Ascending aorta (tissue), 2 donors: ENCODE measurements around the gene C1QL3. TPM values are rescaled to one million over a fixed set of nuclear protein-coding genes. Genes with fewer than 3 reads are reported as not detected.

Experiments used
- DNase-seq, 2 donors: peaks; one replicate each; pipeline ENCODE4 v3.0.0-alpha.2; 2019; ENCODE audit warnings: low spot score in 2 of 2
- H3K27ac ChIP-seq, 2 donors: fragments of 200-600 bp; sonication (generic); one replicate each; pipeline ENCODE4 v1.5.1; 2016 to 2017; ENCODE audit warnings: mild to moderate bottlenecking in 1 of 2
- H3K27me3 ChIP-seq: fragments of 200-600 bp; sonication (generic); one replicate; pipeline ENCODE4 v1.5.1; 2017
- H3K36me3 ChIP-seq, 2 donors: fragments of 200-600 bp; sonication (generic); one replicate each; pipeline ENCODE4 v1.5.1; 2016
- H3K4me1 ChIP-seq, 2 donors: fragments of 200-600 bp; sonication (generic); one replicate each; pipeline ENCODE4 v1.5.1; 2016 to 2017; ENCODE audit warnings: mild to moderate bottlenecking in 1 of 2
- H3K4me3 ChIP-seq, 2 donors: fragments of 200-600 bp; sonication (generic); one replicate each; pipeline ENCODE4 v1.5.1; 2016 to 2017; ENCODE audit warnings: mild to moderate bottlenecking in 1 of 2
- H3K9me3 ChIP-seq, 2 donors: fragments of 200-600 bp; sonication (generic); one replicate each; pipeline ENCODE4 v1.5.1; 2016
- CTCF ChIP-seq, 3 experiments: fragments of 200-600 bp in 2 of 3; fragments of 450-650 bp in 1 of 3; sonication (generic) in 2 of 3; IDR thresholded peaks; one replicate each; pipeline ENCODE4 v1.5.1; 2016 to 2019; ENCODE audit warnings: antibody characterized with exemption in 3 of 3, mild to moderate bottlenecking in 1 of 3, moderate library complexity in 1 of 3
- intact Hi-C: fragments of 100-400 bp; cut with DNase I; formaldehyde crosslinking; loops from one replicate; pipeline ENCODE4 v1.15.1; 2023
- total RNA-seq: library from RNA; depleted of rRNA; stranded (reverse); fragments of >200 nt; gene quantifications from one replicate; pipeline ENCODE4 v1.1.0, GENCODE V29; 2016

C1QL3 gene
- total RNA-seq, 1 donor from 2014 or later, result not detected

GRCh38 chr10:16519250-16519907 lies 2.3 kb downstream of the C1QL3 start:
- no peaks in the 10 kb centered on the region for H3K9me3 ChIP-seq
- peak overlapping the region; percentile 59 to 65 for H3K4me3 ChIP-seq
- intact Hi-C loops, result no loop called here
- no peak overlapping the region for H3K27ac ChIP-seq
- no peaks in the 10 kb centered on the region for H3K36me3 ChIP-seq
- peaks cover 4% of the 10 kb centered on the region for H3K27me3 ChIP-seq
- no peak for DNase-seq
- no peak for TF ChIP-seq CTCF (IDR thresholded peaks at IDR 0.05)
- peaks cover 0 to 10% of the 10 kb centered on the region in 2 donors for H3K4me1 ChIP-seq

DNA sequence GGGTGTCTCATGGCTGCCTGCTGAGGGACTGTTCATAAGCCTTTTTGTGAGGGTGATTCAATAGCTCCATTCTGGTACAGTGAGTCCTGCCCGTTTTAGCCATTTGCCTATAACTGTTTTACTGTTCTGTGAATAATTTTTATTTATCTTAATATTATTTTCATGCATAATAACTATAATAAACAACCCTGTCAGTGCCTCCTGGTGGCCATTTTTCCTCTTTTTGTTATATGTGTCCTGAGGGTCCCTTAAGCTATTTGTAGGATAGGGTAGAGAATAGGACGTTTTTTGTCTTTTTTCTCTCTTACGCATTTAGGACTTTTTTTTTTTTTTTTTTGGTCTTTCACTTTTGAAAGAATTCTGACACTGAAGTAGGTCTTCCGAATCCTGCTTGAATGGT lies 2.9 kb downstream of the C1QL3 start:
- Histone ChIP-seq H3K4me1 (peaks cover 0 to 10% of the 10 kb centered on the region in 2 donors), H3K27me3 (peaks cover 4% of the 10 kb centered on the region), H3K27ac (no peak overlapping the region), H3K4me3 (no peak overlapping the region), H3K36me3 (no peaks in the 10 kb centered on the region), H3K9me3 (no peaks in the 10 kb centered on the region)
- no peak for TF ChIP-seq CTCF (IDR thresholded peaks at IDR 0.05)
- intact Hi-C loops, result no loop called here
- no peak for DNase-seq

DNA sequence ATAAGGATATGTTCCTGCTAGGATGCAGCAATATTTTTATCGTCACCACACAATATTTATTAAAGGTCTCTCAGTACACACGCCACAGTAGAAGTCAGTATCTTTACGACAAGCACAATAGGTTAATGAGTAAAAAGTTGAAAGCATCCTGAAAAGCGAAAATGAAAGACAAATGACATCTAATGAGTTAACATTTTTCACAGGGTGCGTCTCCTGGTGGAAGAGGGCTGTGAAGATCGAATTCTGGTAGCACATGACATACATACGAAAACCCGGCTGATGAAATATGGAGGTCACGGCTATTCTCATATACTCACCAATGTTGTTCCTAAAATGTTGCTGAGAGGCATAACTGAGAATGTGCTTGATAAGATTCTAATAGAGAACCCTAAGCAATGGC lies 10.8 kb downstream of the C1QL3 start:
- Histone ChIP-seq H3K9me3 (no peaks in the 10 kb centered on the region), H3K27ac (no peak overlapping the region), H3K4me1 (no peaks in the 10 kb centered on the region), H3K4me3 (no peak overlapping the region), H3K36me3 (peaks cover 0 to 4% of the 10 kb centered on the region in 2 donors), H3K27me3 (no peaks in the 10 kb centered on the region)
- no peak for DNase-seq
- TF ChIP-seq CTCF (IDR thresholded peaks at IDR 0.05), result no peak
- intact Hi-C loops, result no loop called here

DNA sequence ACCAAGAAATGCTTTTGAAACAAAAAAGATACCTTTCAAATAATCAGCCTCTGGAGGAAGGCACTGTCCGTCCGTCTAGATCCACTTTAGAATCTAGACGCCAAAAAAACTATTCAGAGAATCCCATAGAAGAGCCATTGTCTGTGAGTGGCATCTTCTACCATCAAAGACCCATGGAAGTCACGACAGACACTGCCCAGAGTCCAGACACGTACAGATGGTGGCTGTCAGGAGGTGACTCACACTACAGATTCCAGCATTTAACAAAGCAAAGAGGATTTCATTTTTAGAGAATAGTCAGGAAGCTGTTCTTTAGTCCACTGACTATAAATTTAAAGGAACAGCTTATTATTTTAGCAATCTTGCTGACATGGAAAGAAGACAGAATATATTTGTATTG lies 11.7 kb downstream of the C1QL3 start:
- H3K4me3 ChIP-seq, result no peak overlapping the region
- H3K27ac ChIP-seq, result no peak overlapping the region
- H3K9me3 ChIP-seq, result no peaks in the 10 kb centered on the region
- no peak for TF ChIP-seq CTCF (IDR thresholded peaks at IDR 0.05)
- no peaks in the 10 kb centered on the region for H3K4me1 ChIP-seq
- H3K36me3 ChIP-seq, result peaks cover 0 to 4% of the 10 kb centered on the region in 2 donors
- intact Hi-C loops, result no loop called here
- no peaks in the 10 kb centered on the region for H3K27me3 ChIP-seq
- no peak for DNase-seq

DNA sequence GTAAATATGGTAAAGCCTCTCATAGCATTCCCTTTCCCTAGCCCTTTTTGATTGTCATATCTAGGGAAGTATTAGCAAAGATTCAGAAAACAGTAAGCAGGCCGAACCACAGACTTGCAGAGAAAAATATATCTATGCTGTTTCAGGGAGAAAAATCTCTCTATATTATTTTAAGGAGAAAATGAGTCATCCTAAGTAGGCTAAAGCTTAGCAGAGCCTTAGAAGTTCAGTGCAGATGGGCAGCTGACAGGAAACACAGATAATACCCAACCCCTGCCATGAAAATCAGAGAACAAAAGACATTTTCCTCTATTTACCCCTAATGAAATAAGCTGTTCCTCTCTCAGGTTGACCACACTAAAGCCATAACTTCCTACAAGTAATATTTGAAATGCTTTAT lies 16.5 kb downstream of the C1QL3 start:
- Histone ChIP-seq H3K36me3 (peaks cover 0 to 4% of the 10 kb centered on the region in 2 donors), H3K27ac (no peak overlapping the region), H3K9me3 (no peaks in the 10 kb centered on the region), H3K4me3 (no peak overlapping the region), H3K27me3 (no peaks in the 10 kb centered on the region), H3K4me1 (no peaks in the 10 kb centered on the region)
- intact Hi-C loops, result no loop called here
- TF ChIP-seq CTCF (IDR thresholded peaks at IDR 0.05), result no peak
- DNase-seq, result no peak

DNA sequence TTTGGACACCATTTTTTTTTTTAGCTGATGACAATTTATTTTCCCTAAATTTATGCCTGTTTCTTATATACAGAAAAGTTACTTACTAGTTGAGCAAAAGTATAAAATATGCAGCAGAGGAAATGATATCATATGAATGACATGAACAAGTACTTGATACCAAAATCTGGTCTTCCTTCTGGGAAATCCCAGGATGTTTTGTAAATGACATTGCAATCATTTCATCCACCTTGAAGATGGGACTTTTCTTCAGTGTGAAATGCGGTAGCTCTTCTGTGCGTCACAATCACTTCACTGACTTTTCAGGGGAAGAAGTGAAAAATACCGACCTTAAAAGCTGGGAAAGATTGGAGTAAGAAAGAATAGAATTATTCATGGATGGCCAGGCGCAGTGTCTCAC lies 23.8 kb downstream of the C1QL3 start:
- no peak for DNase-seq
- Histone ChIP-seq H3K27me3 (no peaks in the 10 kb centered on the region), H3K4me3 (no peak overlapping the region), H3K9me3 (no peaks in the 10 kb centered on the region), H3K36me3 (no peaks in the 10 kb centered on the region), H3K4me1 (no peaks in the 10 kb centered on the region), H3K27ac (no peak overlapping the region)
- TF ChIP-seq CTCF (IDR thresholded peaks at IDR 0.05), result no peak
- intact Hi-C loops, result no loop called here
